Neural cell (in vitro differentiated cells): Measurements from ENCODE around the gene LSAMP.

Experiments used
- CTCF ChIP-seq: fragments of 450-650 bp; IDR thresholded peaks from 2 replicates; pipeline ENCODE4 v1.5.1; 2014; ENCODE audit warnings: antibody characterized with exemption, mild to moderate bottlenecking, moderate library complexity; ENCODE audit not compliant: poor library complexity, severe bottlenecking
- EP300 ChIP-seq: fragments of 450-650 bp; conservative IDR thresholded peaks from 2 replicates; pipeline ENCODE4 v1.6.1; 2014; ENCODE audit warnings: antibody characterized with exemption, mild to moderate bottlenecking, moderate library complexity; ENCODE audit not compliant: poor library complexity, severe bottlenecking
- EZH2 ChIP-seq: fragments of 200-600, 300-800 bp; shearing (Covaris generic), sonication (generic); IDR thresholded peaks from 2 replicates; pipeline ENCODE4 v1.6.1; 2014; ENCODE audit warnings: antibody characterized with exemption, low read length, borderline replicate concordance, mild to moderate bottlenecking; ENCODE audit not compliant: insufficient read depth, poor library complexity, severe bottlenecking

GRCh38 chr3:116002235-116002634, 443.1 kb downstream of the LSAMP start:
- TF ChIP-seq CTCF (no peak), EP300 (no peak), EZH2 (no peak)
